ENCODE measurements around the gene LAMA3. TPM values are rescaled to one million over a fixed set of nuclear protein-coding genes. Genes with fewer than 3 reads are reported as not detected.

LAMA3 gene
- total RNA-seq, 1 donor from 2014 or later = not detected

GRCh38 chr18:23977719-23978483 is 288.6 kb downstream of the LAMA3 start:
- Mint-ChIP-seq H3K4me1 (peaks cover 10% of the 10 kb centered on the region), H3K4me3 (no peak overlapping the region), H3K9me3 (peaks cover 14% of the 10 kb centered on the region), H3K27ac (no peak overlapping the region), H3K36me3 (ENCODE audit: low read depth) (peaks cover 6% of the 10 kb centered on the region), H3K27me3 (peaks cover 31% of the 10 kb centered on the region)
- intact Hi-C loops (cut with micrococcal nuclease) = no loop called here
- DNase-seq = peak; percentile 66

- H3K4me3 Mint-ChIP-seq = no peak overlapping the region
- DNase-seq = no peak
- peaks cover 10% of the 10 kb centered on the region for H3K4me1 Mint-ChIP-seq
- peaks cover 14% of the 10 kb centered on the region for H3K9me3 Mint-ChIP-seq
- peaks cover 3% of the 10 kb centered on the region for H3K36me3 Mint-ChIP-seq (ENCODE audit: low read depth)
- H3K27ac Mint-ChIP-seq = no peak overlapping the region
- H3K27me3 Mint-ChIP-seq = peaks cover 15% of the 10 kb centered on the region
- intact Hi-C loops (cut with micrococcal nuclease) = loop anchor here (5.0 kb wide), 1 partner anchor 34 kb away; no protein-coding TSS in a partner anchor
Observed at GRCh38 chr18:23981369-23981980, 292.2 kb downstream of the LAMA3 start.

- H3K4me3 Mint-ChIP-seq = no peak overlapping the region
- intact Hi-C loops (cut with micrococcal nuclease) = loop anchor here (5.0 kb wide), 1 partner anchor 35 kb away; no protein-coding TSS in a partner anchor
- H3K27me3 Mint-ChIP-seq = peaks cover 9% of the 10 kb centered on the region
- no peak for DNase-seq
- peaks cover 10% of the 10 kb centered on the region for H3K4me1 Mint-ChIP-seq
- H3K9me3 Mint-ChIP-seq = peaks cover 7% of the 10 kb centered on the region
- H3K27ac Mint-ChIP-seq = no peak overlapping the region
- H3K36me3 Mint-ChIP-seq (ENCODE audit: low read depth) = no peaks in the 10 kb centered on the region
Observed at GRCh38 chr18:23982155-23983079, 293.2 kb downstream of the LAMA3 start.

- Mint-ChIP-seq H3K36me3 (ENCODE audit: low read depth) (no peaks in the 10 kb centered on the region), H3K4me3 (no peak overlapping the region), H3K27ac (no peak overlapping the region), H3K4me1 (peaks cover 7% of the 10 kb centered on the region), H3K9me3 (peaks cover 10% of the 10 kb centered on the region), H3K27me3 (peaks cover 9% of the 10 kb centered on the region)
- intact Hi-C loops (cut with micrococcal nuclease) = loop anchor here (5.0 kb wide), 1 partner anchor 36 kb away; no protein-coding TSS in a partner anchor
- no peak for DNase-seq
Observed at GRCh38 chr18:23983112-23983511, 293.9 kb downstream of the LAMA3 start.

- intact Hi-C loops (cut with micrococcal nuclease) = no loop called here
- Mint-ChIP-seq H3K4me3 (no peak overlapping the region), H3K9me3 (peaks cover 14% of the 10 kb centered on the region), H3K27me3 (peaks cover 10% of the 10 kb centered on the region), H3K4me1 (peaks cover 10% of the 10 kb centered on the region), H3K36me3 (ENCODE audit: low read depth) (no peaks in the 10 kb centered on the region), H3K27ac (no peak overlapping the region)
- no peak for DNase-seq
Observed at GRCh38 chr18:23986600-23987359, 297.5 kb downstream of the LAMA3 start.

- intact Hi-C loops (cut with micrococcal nuclease) = no loop called here
- H3K4me1 Mint-ChIP-seq = peaks cover 23% of the 10 kb centered on the region
- peaks cover 4% of the 10 kb centered on the region for H3K27me3 Mint-ChIP-seq
- no peak for DNase-seq
- no peak overlapping the region for H3K27ac Mint-ChIP-seq
- no peak overlapping the region for H3K4me3 Mint-ChIP-seq
- H3K9me3 Mint-ChIP-seq = peaks cover 13% of the 10 kb centered on the region
- H3K36me3 Mint-ChIP-seq (ENCODE audit: low read depth) = no peaks in the 10 kb centered on the region
Observed at GRCh38 chr18:23990474-23991410, 301.5 kb downstream of the LAMA3 start.

GRCh38 chr18:23992089-23992940 is 303.1 kb downstream of the LAMA3 start:
- H3K4me1 Mint-ChIP-seq = peaks cover 23% of the 10 kb centered on the region

GRCh38 chr18:23992941-23993280 is 303.7 kb downstream of the LAMA3 start:
- peaks cover 7% of the 10 kb centered on the region for H3K9me3 Mint-ChIP-seq
- peaks cover 4% of the 10 kb centered on the region for H3K27me3 Mint-ChIP-seq
- no peaks in the 10 kb centered on the region for H3K36me3 Mint-ChIP-seq (ENCODE audit: low read depth)
- DNase-seq = no peak
- intact Hi-C loops (cut with micrococcal nuclease) = loop anchor here (2.0 kb wide), 1 partner anchor 16 kb away; no protein-coding TSS in a partner anchor
- H3K4me1 Mint-ChIP-seq = peaks cover 23% of the 10 kb centered on the region
- H3K4me3 Mint-ChIP-seq = peak overlapping the region; percentile 51
- peak overlapping the region; percentile 56 for H3K27ac Mint-ChIP-seq

More at GRCh38 chr18:23992089-23992940, 303.1 kb downstream of the LAMA3 start:
- H3K27ac Mint-ChIP-seq = peak overlapping the region; percentile 56
- peak overlapping the region; percentile 51 for H3K4me3 Mint-ChIP-seq
- intact Hi-C loops (cut with micrococcal nuclease) = loop anchor here (2.0 kb wide), 1 partner anchor 16 kb away; no protein-coding TSS in a partner anchor
- peak; percentile 82 for DNase-seq
- H3K36me3 Mint-ChIP-seq (ENCODE audit: low read depth) = no peaks in the 10 kb centered on the region
- peaks cover 4% of the 10 kb centered on the region for H3K27me3 Mint-ChIP-seq
- peaks cover 7% of the 10 kb centered on the region for H3K9me3 Mint-ChIP-seq

GRCh38 chr18:23994361-23994902 is 305.2 kb downstream of the LAMA3 start:
- H3K4me1 Mint-ChIP-seq = peaks cover 23% of the 10 kb centered on the region
- DNase-seq = no peak
- intact Hi-C loops (cut with micrococcal nuclease) = no loop called here

GRCh38 chr18:23995180-23995579 is 305.9 kb downstream of the LAMA3 start:
- Mint-ChIP-seq H3K36me3 (ENCODE audit: low read depth) (no peaks in the 10 kb centered on the region), H3K27ac (no peak overlapping the region), H3K27me3 (peaks cover 2% of the 10 kb centered on the region), H3K9me3 (peaks cover under 1% of the 10 kb centered on the region), H3K4me1 (peaks cover 23% of the 10 kb centered on the region), H3K4me3 (no peak overlapping the region)
- no peak for DNase-seq
- intact Hi-C loops (cut with micrococcal nuclease) = no loop called here

More at GRCh38 chr18:23994361-23994902, 305.2 kb downstream of the LAMA3 start:
- H3K27me3 Mint-ChIP-seq = peaks cover 2% of the 10 kb centered on the region
- peaks cover 3% of the 10 kb centered on the region for H3K9me3 Mint-ChIP-seq
- H3K27ac Mint-ChIP-seq = no peak overlapping the region
- no peak overlapping the region for H3K4me3 Mint-ChIP-seq
- H3K36me3 Mint-ChIP-seq (ENCODE audit: low read depth) = no peaks in the 10 kb centered on the region

- no peaks in the 10 kb centered on the region for H3K36me3 Mint-ChIP-seq (ENCODE audit: low read depth)
- peaks cover 8% of the 10 kb centered on the region for H3K9me3 Mint-ChIP-seq
- H3K27ac Mint-ChIP-seq = no peak overlapping the region
- intact Hi-C loops (cut with micrococcal nuclease) = no loop called here
- H3K27me3 Mint-ChIP-seq = peaks cover 2% of the 10 kb centered on the region
- H3K4me3 Mint-ChIP-seq = no peak overlapping the region
- peaks cover 23% of the 10 kb centered on the region for H3K4me1 Mint-ChIP-seq
- no peak for DNase-seq
Observed at GRCh38 chr18:23998018-23998417, 308.8 kb downstream of the LAMA3 start.

Measured in activated CD4-positive, alpha-beta T cell treated with anti-CD3 and anti-CD28 coated beads, Interleukin-2, amount 10 ng/mL, durations not matched to agents 24 days and 14 days (primary cell).